Stimulated activated CD4-positive, alpha-beta T cell treated with anti-CD3 and anti-CD28 coated beads, Interleukin-4, amount 100 ng/mL, for 48 hours (primary cell): ENCODE results near the gene PLA2G2D.

Source experiments
- DNase-seq, 2 donors: peaks; one replicate each; pipeline ENCODE4 v3.0.0-alpha.2; 2020; ENCODE audit warnings: low read depth in 2 of 2

PLA2G2D gene

DNA sequence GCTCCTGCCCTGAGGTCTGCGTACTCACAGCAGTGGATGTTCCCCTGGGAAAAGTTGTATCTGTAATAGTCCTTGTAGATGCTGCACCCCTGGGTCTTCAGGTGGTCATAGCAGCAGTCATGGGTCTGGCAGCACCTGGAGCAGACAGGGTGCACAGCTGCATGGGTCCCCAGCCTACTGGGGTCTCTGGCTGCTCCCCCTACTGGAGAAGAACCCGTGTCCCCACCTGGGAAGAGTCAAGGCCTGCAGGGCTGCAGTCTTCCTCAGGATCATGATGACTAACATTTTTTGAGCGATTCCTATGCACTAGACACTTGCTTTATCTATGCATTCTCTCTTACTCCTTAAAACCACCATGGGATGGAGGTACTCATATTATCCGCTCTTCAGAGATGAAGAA is 3.9 kb downstream of the PLA2G2D start:
- no peak for DNase-seq

DNA sequence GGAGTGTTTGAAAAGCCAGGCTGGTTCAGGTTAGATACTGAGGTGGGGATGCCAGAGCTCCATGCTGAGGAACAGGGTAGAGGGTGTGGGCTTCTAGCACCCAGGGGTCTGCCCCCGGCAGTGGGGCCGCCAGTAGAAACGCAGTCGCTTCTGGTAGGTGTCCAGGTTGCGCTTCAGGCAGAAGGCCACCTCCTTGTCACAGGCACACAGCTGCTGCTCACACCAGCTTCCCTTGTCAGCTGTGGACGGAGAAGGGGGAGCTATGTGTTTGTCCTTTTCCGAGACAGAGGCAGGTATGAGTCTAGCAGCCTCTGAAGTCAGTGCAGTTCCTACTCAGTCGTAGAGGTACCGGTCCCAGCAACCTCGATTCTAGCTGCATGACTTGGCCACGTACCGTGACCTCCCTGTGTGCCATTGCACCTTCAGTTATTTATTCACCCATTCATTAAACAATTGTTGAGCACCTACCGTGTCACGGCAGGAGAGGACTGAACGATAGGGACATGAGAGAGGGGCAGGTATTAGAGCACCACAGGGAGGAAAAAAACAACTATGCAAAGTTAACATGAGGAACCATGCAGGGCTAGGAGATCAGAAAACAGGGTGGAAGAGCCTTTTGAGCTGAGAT is 5.2 kb downstream of the PLA2G2D start:
- DNase-seq, result no peak

DNA sequence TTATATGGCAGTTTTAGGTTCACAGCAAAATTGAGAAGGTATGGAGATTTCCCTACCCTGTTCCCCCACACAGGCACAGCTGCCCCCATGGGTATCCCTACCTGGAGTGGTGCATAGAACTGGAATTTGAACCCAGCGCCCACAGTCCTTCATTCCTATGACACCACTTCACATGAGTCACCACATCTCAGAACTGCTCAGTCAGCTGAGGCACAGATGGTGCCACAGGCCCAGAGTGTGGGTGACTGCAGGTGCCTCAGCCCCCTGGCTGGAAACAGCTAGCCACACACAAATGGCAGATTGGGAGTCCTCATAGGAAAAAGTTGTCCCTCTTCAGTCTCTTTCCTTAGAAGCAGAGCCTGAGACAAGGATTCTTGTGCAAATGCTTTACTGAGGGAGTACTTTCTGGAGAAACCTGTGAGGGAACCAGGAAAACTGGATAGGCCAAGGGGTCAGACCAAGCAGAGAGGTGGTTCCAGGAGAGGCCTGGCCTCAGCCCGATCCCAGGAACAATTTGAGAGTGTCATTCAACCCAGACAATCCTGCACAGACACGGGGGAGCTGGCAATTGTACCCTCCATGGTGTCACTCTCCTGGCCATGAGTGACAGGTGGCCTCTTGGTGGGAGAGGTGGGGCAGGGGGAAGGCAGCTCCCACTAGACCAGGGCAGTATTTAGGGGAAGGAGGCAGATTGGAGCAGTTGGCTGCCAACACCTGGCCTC is 6.9 kb downstream of the PLA2G2D start:
- no peak for DNase-seq

DNA sequence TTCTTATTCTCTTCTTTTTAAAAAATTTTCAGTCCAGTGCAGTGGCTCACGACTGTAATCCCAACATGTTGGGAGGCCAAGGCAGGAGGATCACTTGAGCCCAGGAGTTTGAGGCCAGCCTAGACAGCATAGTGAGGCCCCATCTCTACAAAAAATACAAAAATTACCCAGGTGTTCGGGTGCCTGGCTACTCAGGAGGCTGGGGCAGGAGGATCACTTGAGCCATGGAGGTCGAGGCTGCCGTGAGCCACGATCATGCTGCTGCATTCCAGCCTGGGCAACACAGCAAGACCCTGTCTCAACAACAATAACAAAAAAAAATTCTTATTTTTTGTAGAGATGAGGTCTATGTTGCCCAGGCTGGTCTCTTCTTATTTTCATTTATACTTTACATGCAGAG is 7.9 kb downstream of the PLA2G2D start:
- no peak for DNase-seq

GRCh38 chr1:20110679-20111078 is 8.7 kb downstream of the PLA2G2D start:
- no peak for DNase-seq

GRCh38 chr1:20109223-20109856 is 10.0 kb downstream of the PLA2G2D start:
- DNase-seq, result no peak

DNA sequence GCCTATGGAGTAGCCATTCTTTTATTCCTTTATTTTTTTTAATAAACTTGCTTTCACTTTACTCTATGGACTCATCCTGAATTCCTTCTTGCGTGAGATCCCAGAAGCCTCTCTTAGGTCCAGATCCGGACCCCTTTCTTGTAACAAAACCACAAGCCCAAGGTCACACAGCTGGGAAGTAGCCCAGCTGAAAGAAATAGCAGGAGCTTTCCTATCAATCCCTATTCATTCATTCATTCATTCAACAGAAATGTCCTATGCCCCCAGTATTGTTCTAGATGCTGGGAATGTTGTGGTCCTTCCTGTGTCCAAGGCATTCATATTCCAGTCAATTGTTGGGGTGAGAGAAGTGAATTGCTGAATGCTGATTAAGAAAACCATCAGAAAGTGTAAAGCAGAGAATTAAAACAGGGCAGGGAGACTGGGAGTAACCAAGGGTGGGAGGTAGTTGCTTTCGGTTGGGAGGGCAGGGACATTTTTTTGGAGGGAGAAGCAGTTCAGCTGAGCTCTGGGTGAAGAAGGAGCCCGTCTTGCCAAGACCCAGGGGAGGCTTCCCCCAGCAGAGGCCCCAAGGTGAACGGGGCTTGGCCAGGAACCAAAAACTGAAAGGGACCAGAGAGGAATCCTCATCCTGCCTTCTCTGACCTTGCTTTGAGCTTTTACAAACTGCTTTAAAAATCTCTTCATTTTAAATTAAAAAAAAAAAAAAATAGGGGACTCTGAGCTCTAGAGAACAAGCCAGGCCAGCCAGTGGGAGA is 10.8 kb downstream of the PLA2G2D start:
- no peak for DNase-seq

GRCh38 chr1:20107796-20108195 is 11.5 kb downstream of the PLA2G2D start:
- DNase-seq, result no peak

DNA sequence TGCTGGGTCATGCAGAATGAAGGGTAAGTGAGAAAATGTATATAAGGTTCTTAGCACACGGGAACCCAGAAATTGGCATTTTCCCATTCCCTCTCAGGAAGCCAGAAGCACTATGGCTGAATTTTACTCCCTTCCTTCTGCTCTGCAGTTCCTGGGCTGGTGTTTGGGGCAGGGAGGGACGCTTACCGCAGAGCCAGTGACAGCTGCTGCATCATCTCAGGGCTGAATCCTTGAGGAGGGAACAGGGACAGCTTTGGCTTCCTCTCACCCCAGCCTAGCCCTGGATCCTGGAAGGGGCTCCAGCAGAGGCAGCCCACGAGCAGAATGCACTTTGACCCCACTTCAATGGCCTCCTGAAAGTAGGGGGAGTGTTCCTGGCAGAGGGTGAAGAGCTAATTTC is 12.0 kb downstream of the PLA2G2D start:
- no peak for DNase-seq

GRCh38 chr1:20105856-20106255 is 13.5 kb downstream of the PLA2G2D start:
- no peak for DNase-seq

- DNase-seq, result no peak
These were observed 16.5 kb downstream of the PLA2G2D start for GRCh38 chr1:20102875-20103274.

GRCh38 chr1:20100632-20101355 is 18.5 kb downstream of the PLA2G2D start:
- DNase-seq, result peak; percentile 7 to 13

GRCh38 chr1:20099533-20099932 is 19.8 kb downstream of the PLA2G2D start:
- no peak for DNase-seq

DNA sequence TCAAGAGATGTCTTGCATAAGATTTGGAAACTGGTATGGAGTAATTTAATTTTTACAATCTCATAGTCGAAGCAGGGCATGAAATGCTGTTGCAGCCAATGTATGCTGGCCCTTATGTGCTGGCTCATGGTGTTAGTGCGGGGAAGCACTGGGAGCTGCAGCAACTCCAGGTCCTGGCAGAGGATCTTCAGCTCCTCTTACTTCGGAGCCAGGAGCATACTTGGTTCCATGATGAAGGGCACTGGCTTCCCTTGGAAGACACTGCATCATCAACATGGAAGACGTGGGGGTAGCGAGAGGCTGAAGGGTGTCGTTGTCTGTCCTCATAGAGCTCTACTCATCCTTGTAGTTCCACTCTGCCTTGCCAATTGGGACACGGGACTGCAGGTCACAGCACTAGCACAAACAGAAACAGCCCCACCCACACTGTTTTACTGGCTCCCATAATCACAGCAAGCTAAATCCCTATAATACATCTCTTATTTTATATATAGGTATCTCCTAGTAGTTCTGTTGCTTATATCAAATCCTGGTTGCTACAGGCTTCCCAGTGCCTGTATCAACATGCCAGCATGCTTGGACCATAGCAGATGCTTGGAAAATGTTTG is 22.4 kb downstream of the PLA2G2D start:
- DNase-seq, result no peak

DNA sequence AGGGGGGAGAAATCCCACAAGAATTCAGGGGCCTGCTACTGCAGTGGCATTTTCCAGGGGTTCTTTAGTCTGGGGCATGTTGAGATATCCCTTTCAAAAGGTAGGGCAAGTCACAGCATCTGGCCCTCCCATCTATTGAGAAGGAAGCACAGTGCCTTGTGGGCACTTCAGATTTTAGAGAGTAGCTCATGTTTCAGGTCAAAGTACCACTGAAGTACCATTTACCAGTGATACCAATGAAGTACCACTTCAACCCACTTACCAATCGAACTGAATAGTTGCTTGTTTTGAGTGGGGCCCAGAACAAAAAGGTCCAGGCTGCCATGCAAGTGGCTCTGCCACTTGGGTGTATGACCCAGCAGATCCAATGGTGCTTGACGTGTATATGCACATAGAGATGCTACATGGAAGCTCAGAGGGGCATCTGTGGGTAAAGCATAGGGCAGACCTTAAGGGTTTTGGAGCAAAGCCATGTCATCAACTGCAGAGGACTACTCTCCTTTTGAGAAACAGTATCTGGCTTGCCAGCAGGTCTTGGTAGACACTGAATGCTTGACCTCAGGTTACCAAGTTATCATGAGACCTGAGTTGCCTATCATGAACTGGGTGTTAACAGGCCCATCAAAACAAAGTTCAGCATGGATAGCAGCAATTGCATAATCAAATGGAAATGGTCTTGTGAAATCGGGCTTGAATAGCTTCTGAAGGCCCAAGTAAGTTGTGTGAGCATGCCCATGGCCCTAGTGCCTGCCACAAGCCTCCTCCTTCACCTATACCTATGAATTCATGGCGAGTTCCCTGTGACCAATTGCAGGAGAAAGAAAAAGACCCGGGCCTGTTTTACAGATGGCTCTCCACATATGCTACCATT is 23.5 kb downstream of the PLA2G2D start:
- DNase-seq, result no peak

DNA sequence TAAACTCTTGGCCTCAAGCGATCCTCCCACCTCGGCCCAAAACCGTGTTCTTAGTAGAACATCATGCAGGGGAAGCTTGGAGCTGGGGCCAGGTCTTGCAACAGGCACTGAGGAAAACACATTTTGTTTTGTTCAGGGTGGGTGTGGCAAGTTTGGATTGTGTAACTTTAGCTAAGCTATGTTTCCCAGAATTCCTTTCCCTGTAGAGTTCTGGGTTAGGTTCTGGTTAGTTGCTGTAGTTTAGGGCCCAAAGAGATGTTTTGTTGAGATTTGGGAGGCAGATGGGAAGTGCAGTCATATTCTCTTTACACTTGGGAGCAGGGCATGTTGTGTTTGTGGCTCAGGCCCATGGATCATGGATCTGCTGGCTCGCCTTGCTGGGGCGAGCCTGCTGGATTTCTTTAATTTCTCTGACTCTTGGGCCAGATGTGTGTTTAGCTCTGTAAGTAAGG is 25.4 kb downstream of the PLA2G2D start:
- DNase-seq, result no peak

- DNase-seq, result no peak
These were observed 26.0 kb downstream of the PLA2G2D start for GRCh38 chr1:20093303-20093702.

- no peak for DNase-seq
These were observed 28.7 kb downstream of the PLA2G2D start for GRCh38 chr1:20090641-20091040.

GRCh38 chr1:20090119-20090518 is 29.2 kb downstream of the PLA2G2D start:
- DNase-seq, result no peak
